ENCODE results near the gene WWOX.

- no peak for TF ChIP-seq CTCF (IDR thresholded peaks at IDR 0.05)
- TF ChIP-seq EZH2 (IDR thresholded peaks at IDR 0.05; ENCODE audit: borderline replicate concordance, insufficient read depth, low read depth, low read length, poor library complexity, severe bottlenecking), result no peak
These were observed 784.8 kb downstream of the WWOX start for GRCh38 chr16:78884204-78884603.
